HCT116 (cell line): Measurements from ENCODE around the gene DUXB. TPM values are rescaled to one million over a fixed set of nuclear protein-coding genes. Genes with fewer than 3 reads are reported as not detected.

Experiments
- ATAC-seq: fragments of 200-7000 bp; cut with Tn5 transposase; 2 replicates; pipeline ENCODE4 v1.9.1; 2020; ENCODE audit warnings: mild to moderate bottlenecking, moderate library complexity
- BruUV-seq: library from RNA; stranded (reverse); fragments of 400-500 nt; replicated peaks from 2 replicates; lab custom pipeline; 2021; lab: Mats Ljungman, UMichigan
- CTCF ChIA-PET: fragments of 300-600 bp; sonication (Branson Sonifier 250); formaldehyde crosslinking; loops from one replicate; lab custom pipeline; 2021; ENCODE audit warnings: antibody characterized with exemption; lab: Charles Lee
- POLR2A ChIA-PET: fragments of 300-600, 350-600 bp; sonication (Branson Sonifier 250); formaldehyde crosslinking; loops from one replicate; lab custom pipeline; 2021; ENCODE audit warnings: antibody characterized with exemption; lab: Charles Lee
- RAD21 ChIA-PET, 2 experiments: fragments of 300-600 bp; sonication (Branson Sonifier 250); formaldehyde crosslinking; loops; one replicate each; lab custom pipeline; 2023; ENCODE audit warnings: low total read pairs in 2 of 2; ENCODE audit not compliant: uncharacterized antibody in 2 of 2, unreplicated experiment in 2 of 2, low non-redundant PET in 1 of 2; lab: Charles Lee
- DNase-seq: peaks from one replicate; pipeline ENCODE4 v3.0.0-alpha.2; 2010; ENCODE audit warnings: low read depth, low spot score
- H2AFZ ChIP-seq: fragments of 200-600 bp; shearing (Covaris generic), sonication (generic); 2 replicates; pipeline ENCODE4 v1.6.1; 2017; ENCODE audit warnings: low read depth, mixed run types, mixed read lengths, antibody characterized with exemption, low read length; ENCODE audit not compliant: poor library complexity, severe bottlenecking
- H3K27ac ChIP-seq: 2 replicates; pipeline ENCODE4 v1.5.1; 2012; ENCODE audit warnings: low read depth, low read length
- H3K27me3 ChIP-seq: fragments of 200-600 bp; sonication (generic); 2 replicates; pipeline ENCODE4 v1.6.1; 2016; ENCODE audit warnings: mixed run types, low read length, mixed read lengths; ENCODE audit not compliant: insufficient read depth
- H3K36me3 ChIP-seq, 2 experiments: fragments of 200-500 bp in 1 of 2; fragments of 200-600 bp in 1 of 2; sonication (Bioruptor generic) in 1 of 2; sonication (generic) in 1 of 2; 2 replicates each; pipeline versions ENCODE4 v1.5.1 to v1.6.1; 2014 to 2016; ENCODE audit warnings: low read length in 2 of 2, inconsistent platforms in 1 of 2, mixed read lengths in 1 of 2, mixed run types in 1 of 2; ENCODE audit not compliant: insufficient read depth in 2 of 2, control insufficient read depth in 1 of 2
- H3K4me1 ChIP-seq, 2 experiments: fragments of 200-600 bp in 1 of 2; sonication (generic) in 1 of 2; 2 replicates each; pipeline versions ENCODE4 v1.5.1 to v1.6.1; 2012 to 2017; ENCODE audit warnings: low read length in 2 of 2, inconsistent platforms in 1 of 2, mild to moderate bottlenecking in 1 of 2, mixed read lengths in 1 of 2, mixed run types in 1 of 2, moderate library complexity in 1 of 2; ENCODE audit not compliant: insufficient read depth in 2 of 2, control insufficient read depth in 1 of 2
- H3K4me2 ChIP-seq: fragments of 200-600 bp; sonication (generic); 2 replicates; pipeline ENCODE4 v1.6.1; 2017; ENCODE audit warnings: mixed run types, low read length, mixed read lengths
- H3K4me3 ChIP-seq, 2 experiments: fragments of 200-600 bp in 1 of 2; sonication (generic) in 1 of 2; replicated peaks in 1 of 2; 2 replicates each; pipeline ENCODE4 v1.5.1; 2011 to 2016; ENCODE audit warnings: low read length in 2 of 2, control low read depth in 1 of 2, low read depth in 1 of 2, mild to moderate bottlenecking in 1 of 2, mixed read lengths in 1 of 2, mixed run types in 1 of 2
- H3K79me2 ChIP-seq: fragments of 200-600 bp; sonication (generic); 2 replicates; pipeline ENCODE4 v1.6.1; 2017; ENCODE audit warnings: mild to moderate bottlenecking, mixed run types, low read length, moderate library complexity, mixed read lengths; ENCODE audit not compliant: insufficient read depth
- H3K9ac ChIP-seq: fragments of 200-600 bp; sonication (generic); 2 replicates; pipeline ENCODE4 v1.6.1; 2016; ENCODE audit warnings: low read length, mixed read lengths
- H3K9me2 ChIP-seq: fragments of 200-600 bp; sonication (generic), shearing (Covaris generic); 2 replicates; pipeline ENCODE4 v1.6.1; 2017; ENCODE audit warnings: mixed run types, mild to moderate bottlenecking, moderate library complexity; ENCODE audit not compliant: insufficient read depth
- H3K9me3 ChIP-seq, 2 experiments: fragments of 200-500 bp in 1 of 2; fragments of 200-600 bp in 1 of 2; sonication (Bioruptor generic) in 1 of 2; sonication (generic) in 1 of 2; 2 replicates each; pipeline ENCODE4 v1.6.1; 2014 to 2017; ENCODE audit warnings: low read length in 2 of 2, mixed read lengths in 2 of 2, inconsistent platforms in 1 of 2, low read depth in 1 of 2, mild to moderate bottlenecking in 1 of 2, mixed run types in 1 of 2, moderate library complexity in 1 of 2; ENCODE audit not compliant: control insufficient read depth in 1 of 2, insufficient read depth in 1 of 2
- H4K20me1 ChIP-seq: fragments of 200-600 bp; sonication (generic), shearing (Covaris generic); 2 replicates; pipeline ENCODE4 v1.6.1; 2017; ENCODE audit warnings: mixed run types, mild to moderate bottlenecking, moderate library complexity; ENCODE audit not compliant: insufficient read depth
- CBX3 ChIP-seq: IDR thresholded peaks from 2 replicates; pipeline ENCODE4 v1.6.1; 2012; ENCODE audit warnings: low read depth
- CEBPB ChIP-seq: IDR thresholded peaks from 2 replicates; pipeline ENCODE4 v1.6.1; 2012; ENCODE audit warnings: low read depth
- CTCF ChIP-seq, 3 experiments: fragments of 200-600 bp in 1 of 3; sonication (generic) in 1 of 3; IDR thresholded peaks in 2 of 3; conservative IDR thresholded peaks in 1 of 3; 2 replicates each; pipeline ENCODE4 v1.5.1; 2012 to 2017; ENCODE audit warnings: low read depth in 2 of 3, low read length in 2 of 3, antibody characterized with exemption in 1 of 3, borderline replicate concordance in 1 of 3, control low read depth in 1 of 3, mild to moderate bottlenecking in 1 of 3, mixed read lengths in 1 of 3, mixed run types in 1 of 3, moderate library complexity in 1 of 3; ENCODE audit not compliant: insufficient read depth in 1 of 3
- JUND ChIP-seq: IDR thresholded peaks from 2 replicates; pipeline ENCODE4 v1.6.1; 2012
- POLR2A ChIP-seq: IDR thresholded peaks from 2 replicates; pipeline ENCODE4 v1.7.0; 2011; ENCODE audit warnings: borderline replicate concordance; ENCODE audit not compliant: insufficient read depth, insufficient read length; ENCODE audit errors: extremely low read depth
- SIN3A ChIP-seq: IDR thresholded peaks from 2 replicates; pipeline ENCODE4 v1.6.1; 2012; ENCODE audit warnings: low read depth
- ZNF274 ChIP-seq: fragments of 200-500 bp; sonication (Bioruptor generic); IDR thresholded peaks from 2 replicates; pipeline ENCODE4 v1.6.1; 2014; ENCODE audit warnings: mild to moderate bottlenecking, low read depth, low read length, inconsistent platforms
- intact Hi-C: fragments of 100-400 bp; cut with micrococcal nuclease; formaldehyde crosslinking; loops from 2 replicates; pipeline ENCODE4 v1.10.0; 2022
- total RNA-seq: library from RNA; stranded (reverse); gene quantifications from one replicate; pipeline ENCODE4 v1.2.1, GENCODE V29; 2021; ENCODE audit not compliant: unreplicated experiment
- TF ChIP-seq, protein P1 (sequence below): IDR thresholded peaks from 2 replicates; pipeline ENCODE4 v1.6.1; 2012
- TF ChIP-seq, protein P2 (sequence below): IDR thresholded peaks from 2 replicates; pipeline ENCODE4 v1.6.1; 2012

The DUXB gene
- total RNA-seq, 1 experiment from 2014 or later = not detected

- no peaks in the 10 kb centered on the region for H3K9me2 ChIP-seq
- ATAC-seq = no peak
- H3K27me3 ChIP-seq = peaks cover 4% of the 10 kb centered on the region; the same call in 1 of the 2 replicates
- no peak overlapping the region for H3K4me3 ChIP-seq
- H3K9me3 ChIP-seq = peaks cover 0 to 18% of the 10 kb centered on the region in 2 experiments; a peak in 2 of 4 replicates
- H3K4me1 ChIP-seq = no peaks in the 10 kb centered on the region
- H4K20me1 ChIP-seq = no peaks in the 10 kb centered on the region
- H3K9ac ChIP-seq = no peak overlapping the region
- H3K36me3 ChIP-seq = no peaks in the 10 kb centered on the region
- no peaks in the 10 kb centered on the region for H3K79me2 ChIP-seq
- TF ChIP-seq, protein P1, sequence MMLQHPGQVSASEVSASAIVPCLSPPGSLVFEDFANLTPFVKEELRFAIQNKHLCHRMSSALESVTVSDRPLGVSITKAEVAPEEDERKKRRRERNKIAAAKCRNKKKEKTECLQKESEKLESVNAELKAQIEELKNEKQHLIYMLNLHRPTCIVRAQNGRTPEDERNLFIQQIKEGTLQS = no peak
- TF ChIP-seq JUND = no peak
- no peak for TF ChIP-seq CEBPB
- TF ChIP-seq CTCF (IDR thresholded peaks at IDR 0.05 in 2 of 3, conservative IDR thresholded peaks at IDR 0.05 in 1 of 3; ENCODE audit: borderline replicate concordance in 1 of 3, insufficient read depth in 1 of 3, low read depth in 2 of 3, low read length in 2 of 3) = no peak
- TF ChIP-seq SIN3A = no peak
- TF ChIP-seq CBX3 = no peak
- TF ChIP-seq, protein P2, sequence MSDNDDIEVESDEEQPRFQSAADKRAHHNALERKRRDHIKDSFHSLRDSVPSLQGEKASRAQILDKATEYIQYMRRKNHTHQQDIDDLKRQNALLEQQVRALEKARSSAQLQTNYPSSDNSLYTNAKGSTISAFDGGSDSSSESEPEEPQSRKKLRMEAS = no peak
- no peak for TF ChIP-seq POLR2A
- no peak for TF ChIP-seq ZNF274
- TF ChIP-seq, all 23 proteins: peak for 0
- intact Hi-C loops = no loop called here
- Histone ChIP-seq H3K4me2 (no peak overlapping the region), H3K27ac (no peak overlapping the region), H2AFZ (no peak overlapping the region)
- ChIA-PET RAD21 (no interaction called here), POLR2A (no interaction called here), CTCF (no interaction called here)
- no peak for DNase-seq
- BruUV-seq = no TSS peak
Observed at GRCh38 chr16:75746359-75746758, 45.1 kb upstream of the DUXB start.
